H1 (cell line): ENCODE measurements around the gene RECK. TPM values are rescaled to one million over a fixed set of nuclear protein-coding genes. Genes with fewer than 3 reads are reported as not detected.

Source experiments
- CTCF ChIA-PET: fragments of 300-600 bp; sonication (Branson Sonifier 250); formaldehyde crosslinking; loops from one replicate; lab custom pipeline; 2021; ENCODE audit not compliant: partially characterized antibody; lab: Charles Lee
- POLR2A ChIA-PET: fragments of 300-600 bp; sonication (Branson Sonifier 250); formaldehyde crosslinking; loops from one replicate; lab custom pipeline; 2021; ENCODE audit warnings: inconsistent platforms; ENCODE audit not compliant: partially characterized antibody; lab: Charles Lee
- DNase-seq, 2 experiments: peaks; one replicate each; pipeline versions ENCODE4 v3.0.0 to v3.0.0-alpha.2; 2010 to 2022; ENCODE audit warnings: low spot score in 2 of 2, low read depth in 1 of 2, mixed read lengths in 1 of 2
- FAIRE-seq: peaks from 2 replicates; lab custom pipeline; 2011; peaks lifted over from hg19 to GRCh38; lab: Jason Lieb, UNC
- H2AFZ ChIP-seq: 2 replicates; pipeline ENCODE4 v1.8.1; 2012; ENCODE audit warnings: low read length, inconsistent platforms
- H2AK5ac ChIP-seq: 2 replicates; pipeline ENCODE4 v1.6.1; 2013; ENCODE audit warnings: low read depth, low read length
- H2BK120ac ChIP-seq: replicated peaks from 2 replicates; pipeline ENCODE3; 2013; ENCODE audit warnings: low read depth, low read length, inconsistent platforms
- H2BK12ac ChIP-seq: 2 replicates; pipeline ENCODE4 v1.6.1; 2013; ENCODE audit warnings: low read depth, low read length
- H2BK15ac ChIP-seq: 2 replicates; pipeline ENCODE4 v1.6.1; 2013; ENCODE audit warnings: low read length
- H2BK20ac ChIP-seq: 2 replicates; pipeline ENCODE4 v1.6.1; 2013; ENCODE audit warnings: low read length
- H2BK5ac ChIP-seq: 2 replicates; pipeline ENCODE4 v1.6.1; 2013; ENCODE audit warnings: low read depth, low read length
- H3K14ac ChIP-seq: 2 replicates; pipeline ENCODE4 v1.6.1; 2013; ENCODE audit warnings: inconsistent platforms; ENCODE audit not compliant: insufficient read length
- H3K18ac ChIP-seq: 2 replicates; pipeline ENCODE4 v1.6.1; 2013; ENCODE audit warnings: low read length; ENCODE audit errors: extremely low read depth
- H3K23ac ChIP-seq: 2 replicates; pipeline ENCODE4 v1.6.1; 2013; ENCODE audit warnings: inconsistent platforms; ENCODE audit not compliant: insufficient read length
- H3K23me2 ChIP-seq: 2 replicates; pipeline ENCODE4 v1.6.1; 2013; ENCODE audit warnings: low read depth, low read length
- H3K27ac ChIP-seq: 2 replicates; pipeline ENCODE4 v1.6.1; 2011; ENCODE audit warnings: low read depth, low read length, inconsistent platforms
- H3K27me3 ChIP-seq, 4 experiments: replicated peaks in 1 of 4; 1 replicate in 1 of 4; 2 replicates in 3 of 4; pipeline versions ENCODE4 v1.6.1 to v1.8.1; 2011 to 2013; ENCODE audit warnings: low read length in 3 of 4, mild to moderate bottlenecking in 3 of 4, inconsistent platforms in 2 of 4, mixed read lengths in 2 of 4, moderate library complexity in 1 of 4; ENCODE audit not compliant: control insufficient read depth in 3 of 4, insufficient read depth in 3 of 4; ENCODE audit errors: extremely low read depth in 1 of 4
- H3K36me3 ChIP-seq, 4 experiments: 2 replicates each; pipeline versions ENCODE4 v1.6.1 to v1.8.1; 2011 to 2013; ENCODE audit warnings: mild to moderate bottlenecking in 4 of 4, low read length in 3 of 4, moderate library complexity in 2 of 4, control low read depth in 1 of 4, inconsistent platforms in 1 of 4; ENCODE audit not compliant: insufficient read depth in 4 of 4, control insufficient read depth in 2 of 4
- H3K4ac ChIP-seq: replicated peaks from 2 replicates; pipeline ENCODE3; 2013; ENCODE audit warnings: low read length, low read depth, mixed read lengths, inconsistent platforms; ENCODE audit not compliant: insufficient read length
- H3K4me1 ChIP-seq, 4 experiments: replicated peaks in 1 of 4; 1 replicate in 1 of 4; 2 replicates in 3 of 4; pipeline versions ENCODE4 v1.6.1 to v1.8.1; 2011 to 2013; ENCODE audit warnings: low read length in 3 of 4, inconsistent platforms in 2 of 4, mixed read lengths in 1 of 4; ENCODE audit not compliant: insufficient read depth in 4 of 4, control insufficient read depth in 3 of 4
- H3K4me2 ChIP-seq, 2 experiments: 2 replicates each; pipeline versions ENCODE4 v1.6.1 to v1.8.1; 2011 to 2013; ENCODE audit warnings: low read depth in 2 of 2, low read length in 2 of 2, control low read depth in 1 of 2, inconsistent platforms in 1 of 2, mild to moderate bottlenecking in 1 of 2; ENCODE audit not compliant: insufficient read depth in 1 of 2
- H3K4me3 ChIP-seq, 4 experiments: fragments of 200-600, 300-600 bp in 1 of 4; sonication (generic), shearing (Covaris generic), sonication (Bioruptor Twin) in 1 of 4; 2 replicates each; pipeline versions ENCODE4 v1.5.1 to v1.8.1; 2011 to 2016; ENCODE audit warnings: low read length in 4 of 4, low read depth in 3 of 4, control low read depth in 2 of 4, inconsistent platforms in 2 of 4, mild to moderate bottlenecking in 2 of 4, mixed read lengths in 1 of 4, moderate library complexity in 1 of 4; ENCODE audit not compliant: insufficient read depth in 2 of 4; ENCODE audit errors: extremely low read depth in 1 of 4
- H3K56ac ChIP-seq: replicated peaks from 2 replicates; pipeline ENCODE3; 2013; ENCODE audit warnings: low read depth, mild to moderate bottlenecking, mixed read lengths, low read length, inconsistent platforms; ENCODE audit not compliant: insufficient read length
- H3K79me1 ChIP-seq: 2 replicates; pipeline ENCODE4 v1.6.1; 2013; ENCODE audit warnings: low read depth, low read length, control low read depth
- H3K79me2 ChIP-seq, 2 experiments: 2 replicates each; pipeline versions ENCODE4 v1.6.1 to v1.8.1; 2012 to 2013; ENCODE audit warnings: low read length in 2 of 2, mild to moderate bottlenecking in 2 of 2, inconsistent platforms in 1 of 2; ENCODE audit not compliant: insufficient read depth in 2 of 2, control insufficient read depth in 1 of 2
- H3K9ac ChIP-seq, 4 experiments: replicated peaks in 1 of 4; 1 replicate in 1 of 4; 2 replicates in 3 of 4; pipeline versions ENCODE4 v1.6.1 to v1.8.1; 2011 to 2013; ENCODE audit warnings: low read depth in 3 of 4, low read length in 3 of 4, control low read depth in 2 of 4, mild to moderate bottlenecking in 2 of 4, moderate library complexity in 2 of 4, inconsistent platforms in 1 of 4; ENCODE audit errors: extremely low read depth in 1 of 4
- H3K9me3 ChIP-seq, 2 experiments: 2 replicates each; pipeline versions ENCODE4 v1.6.1 to v1.8.1; 2012 to 2013; ENCODE audit warnings: mild to moderate bottlenecking in 2 of 2, moderate library complexity in 2 of 2, control low read depth in 1 of 2, inconsistent platforms in 1 of 2, low read depth in 1 of 2, low read length in 1 of 2, mixed read lengths in 1 of 2; ENCODE audit not compliant: insufficient read depth in 2 of 2
- H4K20me1 ChIP-seq, 2 experiments: replicated peaks in 1 of 2; 2 replicates each; pipeline versions ENCODE3 to v1.8.1; 2011 to 2013; ENCODE audit warnings: inconsistent platforms in 2 of 2, low read length in 2 of 2, mild to moderate bottlenecking in 1 of 2; ENCODE audit not compliant: insufficient read depth in 2 of 2, control insufficient read depth in 1 of 2
- H4K5ac ChIP-seq: 2 replicates; pipeline ENCODE4 v1.6.1; 2013; ENCODE audit warnings: low read length, low read depth, mixed read lengths, inconsistent platforms; ENCODE audit not compliant: insufficient read length
- H4K8ac ChIP-seq: 2 replicates; pipeline ENCODE4 v1.8.0; 2013; ENCODE audit warnings: mild to moderate bottlenecking, moderate library complexity, low read length, inconsistent platforms; ENCODE audit not compliant: insufficient read depth; ENCODE audit errors: extremely low read depth
- H4K91ac ChIP-seq: replicated peaks from 2 replicates; pipeline ENCODE3; 2013; ENCODE audit warnings: low read length, mixed read lengths, inconsistent platforms; ENCODE audit not compliant: insufficient read length
- CHD1 ChIP-seq: IDR thresholded peaks from 2 replicates; pipeline ENCODE4 v1.6.1; 2012; ENCODE audit warnings: low read depth, low read length, improper control_type of control experiment
- EZH2 ChIP-seq: fragments of 200-600 bp; sonication (generic); IDR thresholded peaks from 2 replicates; pipeline ENCODE4 v1.7.1; 2012; ENCODE audit warnings: low read depth, mild to moderate bottlenecking, moderate library complexity, low read length, inconsistent platforms; ENCODE audit not compliant: severe bottlenecking
- KDM1A ChIP-seq: fragments of 200-600, 300-600 bp; sonication (generic); IDR thresholded peaks from 2 replicates; pipeline ENCODE4 v1.7.1; 2016; ENCODE audit warnings: mild to moderate bottlenecking, low read length, borderline replicate concordance
- PHF8 ChIP-seq: fragments of 200-600 bp; sonication (generic); conservative IDR thresholded peaks from 2 replicates; pipeline ENCODE4 v1.7.1; 2012; ENCODE audit warnings: low read depth, mild to moderate bottlenecking, inconsistent platforms, low read length, moderate library complexity
- TAF7 ChIP-seq: optimal IDR thresholded peaks from 2 replicates; pipeline ENCODE3; 2011; ENCODE audit warnings: low read depth, mild to moderate bottlenecking, inconsistent platforms, low read length, moderate library complexity, borderline replicate concordance
- WGBS, 2 experiments: shearing (Covaris generic) in 1 of 2; methylation state at CpG; one replicate each; pipeline versions ENCODE4 v1.1.6 to v1.1.7; 2013 to 2015; ENCODE audit warnings: low lambda C conversion rate in 2 of 2, mixed read lengths in 2 of 2, inconsistent platforms in 1 of 2, low coverage in 1 of 2, missing lambda C conversion rate in 1 of 2; ENCODE audit not compliant: insufficient replicate concordance in 2 of 2, insufficient coverage in 1 of 2, insufficient read length in 1 of 2; ENCODE audit errors: extremely low coverage in 1 of 2, missing lambda C conversion rate in 1 of 2; 5-methylcytosine and 5-hydroxymethylcytosine counted together
- polyA plus RNA-seq, 7 experiments: library from polyadenylated mRNA; depleted of rRNA in 3 of 7; stranded (reverse) in 5 of 7; unstranded in 2 of 7; fragments of >200 nt in 5 of 7; fragments of 200-250 nt in 2 of 7; gene quantifications; 1 replicate in 5 of 7; 2 replicates in 1 of 7; 4 replicates in 1 of 7; pipeline versions ENCODE4 v1.2.1 to v1.2.3, GENCODE V29; 2011 to 2013; ENCODE audit warnings: missing spikeins in 2 of 7, mixed read lengths in 2 of 7
- total RNA-seq: library from RNA; stranded (reverse); fragmentation: NEBNext Ultra II Directional; extraction: Animal tissue kit (Norgen Biotek cat#: 25700); gene quantifications from 2 replicates; pipeline ENCODE4 v1.2.1, GENCODE V29; 2021

Gene RECK
- total and polyA plus RNA-seq, 2 of the 8 experiments (the other 6 are each of a cell fraction or from before 2014, with no cell fraction given), result 5.4 to 9.8 TPM

- 86% methylated on average over 6 of the region's 6 CpGs; no CpG with 5 or more reads in 1 of the 2 experiments for WGBS, 2 experiments
- DNase-seq, result no peak
- Histone ChIP-seq H3K27me3 (no peaks in the 10 kb centered on the region), H3K4me3 (no peak overlapping the region), H3K79me2 (no peaks in the 10 kb centered on the region), H3K4me1 (peaks cover 11 to 25% (median 17%) of the 10 kb centered on the region in 4 experiments), H2BK15ac (0 out of 2 replicates have a peak overlapping the region, but pooled peaks have one; percentile 37)
- no peak for TF ChIP-seq TAF7
- TF ChIP-seq KDM1A, result no peak
- no peak for TF ChIP-seq EZH2
- TF ChIP-seq PHF8, result no peak
- no peak for TF ChIP-seq CHD1
- TF ChIP-seq, all 59 proteins: peak for 0
- H3K56ac ChIP-seq, result no peak overlapping the region
- 0 out of 2 replicates have a peak overlapping the region, but pooled peaks have one; percentile 21 for H2AFZ ChIP-seq
- H3K4me2 ChIP-seq, result no peak overlapping the region
- H4K5ac ChIP-seq, result no peak overlapping the region
- peak overlapping the region; percentile 53 for H2BK12ac ChIP-seq
- H3K36me3 ChIP-seq, result no peaks in the 10 kb centered on the region
- H3K18ac ChIP-seq, result no peak overlapping the region; the same call in 1 of the 2 replicates
- H2BK120ac ChIP-seq, result no peak overlapping the region
- H3K9ac ChIP-seq, result no peak overlapping the region
- peak overlapping the region; percentile 93; the same call in 1 of the 2 replicates for H2BK5ac ChIP-seq
- H3K23ac ChIP-seq, result no peak overlapping the region
- H3K14ac ChIP-seq, result no peak overlapping the region
- peaks cover 2% of the 10 kb centered on the region; the same call in 1 of the 2 replicates for H3K23me2 ChIP-seq
- H2AK5ac ChIP-seq, result no peak overlapping the region
- no peak overlapping the region for H3K4ac ChIP-seq
- no peaks in the 10 kb centered on the region for H3K9me3 ChIP-seq
- CTCF ChIA-PET, result interaction anchor here (0.6 to 10.2 kb wide), 20 partner anchors 8 to 209 kb away, joined by 3 to 153 read pairs (median 6); partner anchors contain the start of genes CLTA and GLIPR2
- H3K27ac ChIP-seq, result no peak overlapping the region
- peak overlapping the region; percentile 97; the same call in 1 of the 2 replicates for H2BK20ac ChIP-seq
- POLR2A ChIA-PET, result interaction anchor here (1.0 to 4.4 kb wide), 11 partner anchors 14 to 128 kb away, joined by 3 to 25 read pairs (median 7); partner anchors contain the start of genes CLTA, GLIPR2 and RECK
- no peak for FAIRE-seq
- no peak overlapping the region for H4K8ac ChIP-seq
- no peaks in the 10 kb centered on the region for H3K79me1 ChIP-seq
- no peaks in the 10 kb centered on the region for H4K20me1 ChIP-seq
- H4K91ac ChIP-seq, result no peak overlapping the region
These were observed 127.7 kb downstream of the RECK start for GRCh38 chr9:36164372-36164771.
